KOPT-K1 (cell line): Measurements from ENCODE around the gene LRP1B.
"Not testable (repeated sequence)": the region's sequence is repeated elsewhere in the genome, so short reads cannot be mapped to it uniquely, and the experiment has no call there.

Experiments used
- H3K27ac ChIP-seq: fragments of 200-600 bp; sonication (generic); 2 replicates; pipeline ENCODE4 v1.5.1; 2016; ENCODE audit warnings: antibody characterized with exemption, mild to moderate bottlenecking, low read depth, low read length; ENCODE audit not compliant: poor library complexity, severe bottlenecking
- H3K36me3 ChIP-seq: fragments of 200-600 bp; sonication (generic); 2 replicates; pipeline ENCODE4 v1.5.1; 2017; ENCODE audit warnings: antibody characterized with exemption, mild to moderate bottlenecking, low read length, moderate library complexity; ENCODE audit not compliant: insufficient read depth
- H3K9me3 ChIP-seq: fragments of 200-600 bp; sonication (generic); 2 replicates; pipeline ENCODE4 v1.5.1; 2017; ENCODE audit warnings: antibody characterized with exemption, low read length, mild to moderate bottlenecking; ENCODE audit not compliant: insufficient read depth, poor library complexity, severe bottlenecking

LRP1B gene

DNA sequence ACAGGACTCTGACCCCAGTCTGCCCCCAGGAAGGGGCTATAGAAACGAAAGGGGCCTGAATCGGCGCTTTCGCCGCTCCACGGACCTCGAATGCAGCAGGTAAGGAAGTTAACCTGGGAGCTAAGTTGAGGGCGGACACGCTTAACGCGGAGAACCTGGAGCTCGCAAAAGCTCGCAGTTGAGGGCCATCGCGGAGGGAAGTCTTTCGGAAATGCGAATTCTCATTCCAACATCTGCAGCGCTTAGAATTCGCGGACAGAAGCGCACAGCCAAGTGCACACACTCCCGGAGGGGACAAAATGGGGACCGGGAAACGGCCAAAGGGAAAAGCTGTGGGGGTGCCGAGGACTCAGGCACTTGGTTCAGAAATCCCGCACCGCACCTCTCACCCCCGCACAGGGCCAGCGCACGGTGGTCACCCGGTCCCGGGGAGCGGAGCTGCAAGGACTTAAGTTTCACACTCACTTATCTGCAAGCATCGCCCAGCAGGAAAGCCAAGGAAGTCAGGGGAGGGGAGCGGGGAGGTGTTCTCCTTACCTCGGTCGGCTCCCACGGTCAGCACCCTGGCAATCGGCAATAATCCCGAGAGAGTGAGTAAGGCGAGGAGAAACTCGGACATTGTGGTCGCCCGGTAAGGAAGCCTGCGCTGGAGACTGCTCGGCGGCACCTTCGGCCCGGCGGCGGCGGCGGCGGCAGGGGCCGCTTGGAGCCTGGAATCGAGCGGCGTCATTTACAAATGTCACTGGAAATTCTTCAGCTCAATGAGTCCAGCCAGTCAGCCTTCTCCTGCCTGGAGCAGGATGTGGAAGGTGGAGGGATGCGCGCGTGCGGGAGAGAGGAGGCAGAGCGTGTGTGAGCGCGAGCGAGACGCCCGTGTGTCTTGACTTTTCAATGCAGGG lies 456 bp downstream of the LRP1B start:
- no peaks in the 10 kb centered on the region for H3K36me3 ChIP-seq
- H3K27ac ChIP-seq: no peak overlapping the region
- peaks cover 7% of the 10 kb centered on the region for H3K9me3 ChIP-seq

DNA sequence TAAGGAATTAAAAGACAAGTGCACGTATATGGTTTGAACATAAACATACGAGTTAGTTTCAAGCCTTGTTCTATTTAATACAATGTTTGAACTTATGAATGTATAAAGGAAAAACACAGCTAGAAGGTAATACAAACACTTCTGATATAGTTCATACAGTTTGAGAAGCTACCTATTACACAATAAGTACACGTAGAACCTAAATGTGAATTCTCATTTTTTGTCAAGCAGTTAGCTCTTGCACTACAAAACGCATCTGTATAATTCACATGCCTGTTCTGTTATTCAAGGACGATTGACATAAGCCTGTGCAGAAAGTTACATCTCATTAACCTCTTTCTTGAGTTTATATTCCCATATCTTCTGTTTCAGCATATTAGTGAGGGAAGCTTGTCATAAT lies 2.7 kb downstream of the LRP1B start:
- H3K27ac ChIP-seq: no peak overlapping the region
- H3K9me3 ChIP-seq: peaks cover 7% of the 10 kb centered on the region
- no peaks in the 10 kb centered on the region for H3K36me3 ChIP-seq

DNA sequence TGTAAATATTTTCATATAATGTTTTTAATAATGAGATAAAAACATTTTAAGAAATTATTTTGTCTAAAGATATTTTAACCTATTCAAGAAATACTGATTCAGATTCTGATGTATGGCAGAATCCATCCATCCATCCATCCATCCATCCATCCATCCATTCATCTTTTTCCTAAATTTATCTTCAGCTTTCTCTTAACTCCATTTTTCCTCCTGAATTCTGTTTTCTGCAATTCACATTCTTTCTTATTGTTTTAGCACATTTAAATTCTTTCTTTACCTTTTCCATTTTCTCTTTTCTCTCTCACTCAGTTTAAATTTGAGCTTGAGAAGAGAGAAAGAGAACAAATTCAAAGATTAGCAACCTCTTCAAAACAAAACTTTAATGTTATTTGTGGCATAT lies 3.6 kb downstream of the LRP1B start:
- no peak overlapping the region for H3K27ac ChIP-seq
- no peaks in the 10 kb centered on the region for H3K36me3 ChIP-seq
- H3K9me3 ChIP-seq: peaks cover 7% of the 10 kb centered on the region

DNA sequence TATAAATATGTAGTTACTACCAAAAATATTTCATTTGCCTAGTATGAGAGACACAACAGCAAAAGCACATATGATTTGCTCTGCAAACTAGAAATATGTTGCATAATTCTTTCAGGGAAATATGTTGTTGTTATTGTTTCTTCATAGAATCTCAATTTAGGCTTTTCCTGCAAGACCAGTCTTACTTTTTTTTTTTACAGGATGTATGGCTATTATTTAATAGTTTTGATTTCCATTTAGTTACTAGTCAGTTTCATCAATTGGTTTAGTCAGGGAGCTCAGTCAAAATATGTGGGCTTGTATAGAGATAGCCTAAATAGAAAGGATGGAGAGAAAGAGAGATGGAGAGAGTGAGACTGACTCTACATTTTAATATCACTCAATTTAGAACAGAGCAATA lies 6.1 kb downstream of the LRP1B start:
- H3K9me3 ChIP-seq: no peaks in the 10 kb centered on the region
- no peak overlapping the region for H3K27ac ChIP-seq
- H3K36me3 ChIP-seq: no peaks in the 10 kb centered on the region

DNA sequence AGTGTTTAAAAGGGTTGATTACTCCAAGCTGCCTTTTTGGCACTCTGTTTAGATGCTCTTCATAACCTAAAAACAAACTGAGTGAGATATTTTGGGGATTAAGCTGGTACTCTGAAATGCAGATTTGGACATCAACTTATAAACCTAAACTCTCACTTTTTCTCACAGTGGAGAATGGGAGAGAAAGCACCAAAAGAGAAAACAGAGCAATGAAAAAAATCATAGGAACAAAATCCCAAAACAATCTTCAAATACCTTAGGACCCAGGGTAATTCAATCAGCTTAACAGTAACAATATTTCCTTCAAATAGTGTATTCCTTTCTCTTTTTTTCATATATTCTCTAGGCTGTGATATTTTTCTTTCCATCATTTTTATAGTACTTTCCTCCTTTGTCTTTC lies 11.5 kb downstream of the LRP1B start:
- Histone ChIP-seq H3K36me3 (no peaks in the 10 kb centered on the region), H3K9me3 (no peaks in the 10 kb centered on the region), H3K27ac (no peak overlapping the region)

DNA sequence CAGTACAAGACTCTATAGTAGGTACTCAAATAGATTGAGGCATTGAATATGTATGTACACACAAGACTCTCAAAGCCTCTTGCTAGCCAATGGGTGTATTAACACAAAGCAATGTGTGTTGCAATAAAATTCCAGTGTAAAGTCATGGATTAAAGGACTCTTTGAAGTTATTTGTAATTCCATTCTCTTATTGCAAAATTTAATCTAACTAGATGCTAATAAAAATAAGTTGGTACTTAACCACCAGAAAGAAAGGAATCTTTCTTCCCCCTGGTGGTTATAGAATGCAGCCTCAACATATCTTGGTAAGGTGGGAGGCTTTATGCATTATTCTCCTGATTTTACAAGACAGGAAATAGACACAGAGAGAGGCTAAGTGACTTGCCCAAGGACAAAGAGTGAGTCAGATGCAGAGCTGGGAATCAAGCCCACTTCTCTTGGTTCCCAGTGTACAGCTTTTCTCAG lies 18.0 kb downstream of the LRP1B start:
- no peaks in the 10 kb centered on the region for H3K9me3 ChIP-seq
- no peak overlapping the region for H3K27ac ChIP-seq
- H3K36me3 ChIP-seq: no peaks in the 10 kb centered on the region

DNA sequence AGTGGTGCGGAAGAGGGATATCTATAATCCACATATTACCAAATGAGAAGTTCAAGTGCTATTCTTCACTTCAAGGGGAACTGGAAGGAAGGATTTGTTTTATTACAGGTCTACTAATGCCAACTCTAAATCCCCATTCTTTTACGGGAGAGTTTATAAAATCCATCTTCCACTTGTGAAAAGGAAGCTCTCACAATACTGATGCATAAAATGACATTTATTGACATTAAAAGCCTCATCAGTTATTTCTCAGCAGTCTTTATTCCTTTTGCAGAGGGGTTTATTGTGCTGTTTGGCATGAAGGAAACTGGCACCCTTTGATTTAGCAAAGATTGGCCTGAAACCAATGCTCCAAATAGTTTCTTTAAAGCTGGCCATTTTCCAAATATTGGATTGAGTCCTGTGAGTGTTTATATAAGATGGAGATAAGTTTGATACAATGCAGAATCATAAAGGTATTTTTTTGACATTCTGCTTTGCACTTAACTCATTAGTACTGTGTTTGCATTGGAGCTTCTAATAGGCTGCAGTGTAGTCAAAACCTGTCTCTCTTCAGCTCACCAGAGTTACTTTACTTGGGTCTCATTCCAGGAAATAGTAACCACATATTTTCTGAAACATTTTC lies 26.6 kb downstream of the LRP1B start:
- Histone ChIP-seq H3K36me3 (no peaks in the 10 kb centered on the region), H3K27ac (no peak overlapping the region), H3K9me3 (no peaks in the 10 kb centered on the region)

DNA sequence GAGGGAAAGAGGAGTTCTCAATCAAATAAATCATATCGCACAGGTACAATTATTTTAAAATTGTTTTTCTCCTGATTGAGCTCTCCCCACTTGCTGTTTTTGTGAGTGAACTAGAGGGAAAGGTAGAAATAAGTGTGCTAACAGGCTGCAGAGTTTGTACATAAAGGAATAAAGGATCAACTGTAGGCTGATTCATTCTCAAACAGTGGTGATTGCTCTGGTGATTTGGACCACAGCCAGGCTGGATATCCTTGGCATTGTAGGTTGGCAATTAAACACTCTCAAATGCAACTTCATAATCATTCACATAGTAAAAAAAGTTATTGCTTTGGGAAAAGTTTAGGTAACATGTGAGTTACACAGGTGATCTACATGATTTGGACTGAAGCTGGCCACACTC lies 29.8 kb downstream of the LRP1B start:
- Histone ChIP-seq H3K36me3 (no peaks in the 10 kb centered on the region), H3K9me3 (no peaks in the 10 kb centered on the region), H3K27ac (no peak overlapping the region)

DNA sequence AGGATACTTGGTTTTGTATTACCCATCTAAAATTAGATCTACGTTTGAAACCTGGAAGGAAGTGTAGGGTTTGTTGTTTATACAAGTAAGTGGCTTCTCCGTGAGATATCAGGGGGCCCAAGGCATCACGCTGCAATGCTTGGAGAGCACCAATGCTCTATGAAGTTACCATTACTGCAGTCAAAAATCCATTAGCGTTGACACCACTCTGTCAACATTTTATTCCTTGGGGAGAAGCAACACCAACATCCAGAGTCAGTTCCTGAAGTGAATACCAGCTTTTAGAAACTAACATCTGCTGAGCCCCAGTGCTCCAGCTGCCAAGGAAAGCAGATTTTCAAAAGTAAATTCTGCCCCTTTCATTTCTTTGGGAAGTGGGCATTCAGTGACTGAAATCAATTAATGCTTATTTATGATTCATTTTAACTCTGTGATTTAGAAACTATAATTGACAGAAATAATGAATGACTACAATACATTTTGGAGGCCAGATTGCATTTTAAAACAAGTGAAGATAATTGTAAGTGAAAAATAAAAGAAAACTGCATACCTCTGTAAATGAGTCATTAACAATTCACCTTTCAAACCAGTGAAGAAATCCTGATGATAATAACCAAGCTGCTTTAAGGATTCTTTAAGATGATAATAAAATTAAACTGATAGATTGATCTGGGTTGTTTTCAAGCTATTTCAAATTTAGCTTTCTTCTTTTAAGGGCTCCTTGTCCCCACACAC lies 30.5 kb downstream of the LRP1B start:
- Histone ChIP-seq H3K36me3 (no peaks in the 10 kb centered on the region), H3K27ac (no peak overlapping the region), H3K9me3 (no peaks in the 10 kb centered on the region)

DNA sequence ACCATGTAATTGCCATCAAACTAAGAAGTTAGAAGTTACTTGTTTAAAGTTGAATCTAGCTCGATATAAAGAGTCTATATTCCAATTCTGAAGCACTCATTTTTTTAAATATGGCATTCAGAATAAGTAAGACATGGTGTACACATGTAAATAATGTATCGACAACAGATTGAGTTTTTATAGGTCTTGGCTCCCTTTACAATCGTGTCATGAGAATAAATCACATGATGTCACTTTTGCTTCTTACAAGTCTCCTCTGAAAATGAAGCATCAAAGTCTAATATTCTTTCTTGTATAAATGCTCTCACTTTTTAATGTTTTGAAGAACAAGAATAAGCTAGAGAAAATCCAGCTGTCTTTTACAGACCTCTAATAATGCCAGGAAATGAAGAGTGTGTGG lies 33.1 kb downstream of the LRP1B start:
- no peaks in the 10 kb centered on the region for H3K36me3 ChIP-seq
- H3K27ac ChIP-seq: no peak overlapping the region
- no peaks in the 10 kb centered on the region for H3K9me3 ChIP-seq

DNA sequence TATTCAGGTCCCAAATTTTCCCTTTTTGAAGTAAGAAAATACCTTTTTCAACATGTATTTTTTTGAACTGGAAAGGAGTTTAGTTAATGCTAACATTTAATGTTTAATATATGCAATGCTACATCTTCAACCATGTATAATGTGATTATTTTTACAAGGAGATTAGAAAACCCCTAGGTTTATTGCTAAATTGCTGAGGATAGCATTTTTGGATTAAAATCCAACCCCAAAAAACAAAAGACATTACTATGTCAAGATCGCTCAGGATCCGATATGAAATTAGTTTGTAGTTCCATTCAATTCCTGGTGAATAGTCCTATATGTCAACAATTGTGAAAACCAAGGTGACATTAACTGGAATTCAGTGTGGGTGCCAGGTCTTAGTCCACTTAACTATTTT lies 35.2 kb downstream of the LRP1B start:
- H3K36me3 ChIP-seq: no peaks in the 10 kb centered on the region
- H3K9me3 ChIP-seq: no peaks in the 10 kb centered on the region
- H3K27ac ChIP-seq: no peak overlapping the region

DNA sequence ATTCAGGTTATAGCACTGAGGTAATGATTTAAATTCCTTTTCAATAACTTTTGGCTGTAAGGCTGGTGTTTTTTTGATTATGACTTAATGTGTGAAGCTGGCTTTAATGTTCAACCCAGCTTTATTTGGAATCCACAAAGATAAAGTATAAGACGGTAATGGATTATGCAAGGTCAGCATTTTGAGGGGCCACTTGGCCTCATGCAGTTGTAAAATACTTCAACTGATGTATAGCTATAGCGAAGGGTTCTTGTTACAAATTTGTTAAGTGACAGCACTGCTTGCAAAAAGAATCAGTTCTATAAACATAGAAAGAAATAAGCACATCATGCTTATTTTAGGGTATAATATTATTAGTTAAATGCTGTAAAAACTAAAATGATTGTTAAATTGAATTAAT lies 36.6 kb downstream of the LRP1B start:
- no peak overlapping the region for H3K27ac ChIP-seq
- no peaks in the 10 kb centered on the region for H3K36me3 ChIP-seq
- no peaks in the 10 kb centered on the region for H3K9me3 ChIP-seq

DNA sequence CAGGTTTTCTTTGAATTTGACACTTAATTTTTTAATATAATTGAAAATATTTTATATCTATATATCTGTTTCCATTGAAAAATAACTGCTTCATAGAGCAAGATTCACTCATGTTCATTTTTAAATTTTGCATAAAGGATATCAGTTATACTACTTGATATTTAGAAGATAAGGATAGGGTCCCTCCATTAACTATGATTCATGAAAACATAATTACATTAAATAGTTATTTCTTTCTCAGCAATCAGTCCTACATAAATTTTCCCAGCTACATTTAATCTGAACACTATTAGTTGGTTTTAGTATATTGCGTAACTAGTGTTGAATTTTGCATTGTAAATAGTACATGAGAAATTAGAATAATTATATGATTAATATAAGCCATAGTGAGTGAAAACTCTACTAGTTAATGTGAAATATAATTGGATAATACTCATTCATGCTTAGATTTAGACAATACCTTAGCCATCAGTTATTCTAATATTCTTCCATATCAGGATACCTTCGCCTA lies 42.7 kb downstream of the LRP1B start:
- no peaks in the 10 kb centered on the region for H3K36me3 ChIP-seq

DNA sequence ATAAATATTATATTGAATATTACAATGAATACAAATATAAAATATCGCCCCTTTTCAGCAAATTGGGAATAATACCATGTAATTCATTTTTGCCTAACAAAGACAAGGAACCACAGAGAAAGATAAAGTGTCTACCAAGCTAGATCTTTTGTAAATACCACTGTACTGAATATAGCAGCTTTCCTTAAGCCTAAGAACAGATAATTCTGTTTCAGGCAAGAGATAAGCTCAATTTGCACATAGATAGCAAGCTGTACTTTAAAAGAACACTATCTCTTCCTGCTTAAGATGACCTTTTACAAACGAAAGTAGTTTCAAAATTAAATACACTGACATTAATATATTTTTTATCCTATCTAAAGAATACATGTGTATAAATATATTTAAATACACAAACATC lies 43.2 kb downstream of the LRP1B start:
- H3K36me3 ChIP-seq, H3K27ac ChIP-seq, H3K9me3 ChIP-seq: not testable (repeated sequence)

More for the DNA sequence above, 42.7 kb downstream of the LRP1B start:
- H3K27ac ChIP-seq: no peak overlapping the region
- H3K9me3 ChIP-seq: no peaks in the 10 kb centered on the region

DNA sequence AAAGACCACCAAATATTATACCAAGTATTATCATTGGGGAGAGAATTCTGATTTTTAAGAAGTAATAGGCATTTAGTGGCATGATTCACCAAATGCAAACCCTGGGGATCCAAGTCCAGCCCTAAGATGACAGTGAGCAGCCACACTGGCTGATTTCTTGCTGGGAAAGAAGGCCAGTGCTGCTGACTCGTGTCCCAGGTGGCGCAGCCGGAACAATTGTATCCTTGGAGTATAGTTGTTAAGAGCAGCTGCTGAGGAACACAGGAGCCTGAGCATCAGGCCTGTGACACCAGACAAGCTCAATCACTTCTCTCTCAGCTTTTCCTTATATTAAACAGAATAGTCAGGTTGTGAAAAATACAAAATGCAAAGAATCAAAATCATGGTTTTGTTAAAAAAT lies 48.4 kb downstream of the LRP1B start:
- no peaks in the 10 kb centered on the region for H3K9me3 ChIP-seq
- H3K27ac ChIP-seq: no peak overlapping the region
- H3K36me3 ChIP-seq: no peaks in the 10 kb centered on the region
